GM12878 (cell line): ENCODE data around the gene PLXNC1. TPM values are rescaled to one million over a fixed set of nuclear protein-coding genes. Genes with fewer than 3 reads are reported as not detected.

Source experiments
- ATAC-seq: fragments of 200-7000 bp; cut with Tn5 transposase; 3 replicates; pipeline ENCODE4 v1.9.1; 2020; ENCODE audit warnings: mild to moderate bottlenecking, moderate library complexity
- BruUV-seq: library from RNA; stranded (reverse); fragments of 400-500 nt; replicated peaks from 2 replicates; lab custom pipeline; 2021; lab: Mats Ljungman, UMichigan
- CTCF ChIA-PET: fragments of 300-600 bp; sonication (Branson Sonifier 250); formaldehyde crosslinking; extraction: SDS; loops from one replicate; lab custom pipeline; 2021; ENCODE audit warnings: inconsistent platforms; lab: Yijun Ruan, JAX
- POLR2A ChIA-PET: fragments of 350-600 bp; formaldehyde crosslinking; extraction: SDS; loops from one replicate; lab custom pipeline; 2021; ENCODE audit warnings: inconsistent platforms; lab: Charles Lee
- RAD21 ChIA-PET: fragments of 300-600 bp; sonication (Branson Sonifier 250); formaldehyde crosslinking; loops from one replicate; lab custom pipeline; 2023; ENCODE audit warnings: antibody characterized with exemption; ENCODE audit not compliant: unreplicated experiment; lab: Charles Lee
- SMC1A ChIA-PET: fragments of 300-600 bp; sonication (Branson Sonifier 250); formaldehyde crosslinking; loops from one replicate; lab custom pipeline; 2023; ENCODE audit not compliant: unreplicated experiment, uncharacterized antibody; lab: Charles Lee
- DNase-seq: peaks from one replicate; pipeline ENCODE4 v3.0.0-alpha.2; 2011; ENCODE audit warnings: low read depth, low spot score
- FAIRE-seq: peaks from 3 replicates; lab custom pipeline; 2011; peaks lifted over from hg19 to GRCh38; lab: Jason Lieb, UNC
- H2AFZ ChIP-seq: 2 replicates; pipeline ENCODE4 v1.6.0; 2011; ENCODE audit warnings: low read depth, low read length, control low read depth; ENCODE audit not compliant: control insufficient read depth
- H3K27ac ChIP-seq: 2 replicates; pipeline ENCODE4 v1.5.1; 2011; ENCODE audit warnings: control low read depth; ENCODE audit not compliant: control insufficient read depth, insufficient read depth
- H3K27me3 ChIP-seq, 2 experiments: replicated peaks in 1 of 2; 2 replicates each; pipeline versions ENCODE4 v1.6.0 to v1.6.1; 2011; ENCODE audit warnings: low read length in 1 of 2; ENCODE audit not compliant: control insufficient read depth in 2 of 2, insufficient read depth in 2 of 2
- H3K36me3 ChIP-seq, 2 experiments: 2 replicates each; pipeline ENCODE4 v1.5.1; 2011; ENCODE audit warnings: low read length in 1 of 2; ENCODE audit not compliant: control insufficient read depth in 2 of 2, insufficient read depth in 2 of 2
- H3K4me1 ChIP-seq: 2 replicates; pipeline ENCODE4 v1.6.1; 2011; ENCODE audit warnings: mild to moderate bottlenecking, low read length, moderate library complexity, mixed read lengths; ENCODE audit not compliant: control insufficient read depth, insufficient read depth
- H3K4me2 ChIP-seq: 2 replicates; pipeline ENCODE4 v1.6.0; 2011; ENCODE audit warnings: control low read depth; ENCODE audit not compliant: control insufficient read depth, insufficient read depth
- H3K4me3 ChIP-seq: fragments of 200-600 bp; sonication (generic); 2 replicates; pipeline ENCODE4 v1.5.1; 2016
- H3K79me2 ChIP-seq: 2 replicates; pipeline ENCODE4 v1.6.0; 2011; ENCODE audit warnings: low read length; ENCODE audit not compliant: control insufficient read depth, insufficient read depth
- H3K9ac ChIP-seq: 2 replicates; pipeline ENCODE4 v1.8.0; 2011; ENCODE audit warnings: low read length, control low read depth, mixed read lengths; ENCODE audit not compliant: control insufficient read depth, insufficient read depth
- H3K9me3 ChIP-seq: replicated peaks from 3 replicates; pipeline ENCODE4 v1.5.1; 2011; ENCODE audit warnings: mild to moderate bottlenecking, low read length; ENCODE audit not compliant: control insufficient read depth, insufficient read depth
- H4K20me1 ChIP-seq: 2 replicates; pipeline ENCODE4 v1.6.0; 2011; ENCODE audit not compliant: control insufficient read depth, insufficient read depth
- ASH2L ChIP-seq: fragments of 300-600, 200-600 bp; sonication (generic); IDR thresholded peaks from 2 replicates; pipeline ENCODE4 v1.6.1; 2017; ENCODE audit warnings: low read depth, mild to moderate bottlenecking, borderline replicate concordance
- CHD1 ChIP-seq: IDR thresholded peaks from 2 replicates; pipeline ENCODE4 v1.6.1; 2012; ENCODE audit warnings: low read depth, low read length, improper control_type of control experiment
- CHD2 ChIP-seq: IDR thresholded peaks from 2 replicates; pipeline ENCODE4 v1.6.1; 2011; ENCODE audit warnings: low read depth, low read length, improper control_type of control experiment, borderline replicate concordance
- EED ChIP-seq: sonication (generic); IDR thresholded peaks from 2 replicates; pipeline ENCODE4 v1.6.1; 2016; ENCODE audit warnings: antibody characterized with exemption, low read depth
- GATAD2B ChIP-seq: fragments of 450-650 bp; conservative IDR thresholded peaks from 2 replicates; pipeline ENCODE4 v1.6.1; 2017; ENCODE audit warnings: low read depth, mild to moderate bottlenecking, moderate library complexity
- HCFC1 ChIP-seq: fragments of 150-350 bp; IDR thresholded peaks from 2 replicates; pipeline ENCODE4 v1.6.1; 2014; ENCODE audit warnings: low read length
- HDAC6 ChIP-seq: fragments of 200-600 bp; sonication (generic); IDR thresholded peaks from one replicate; pipeline ENCODE4 v1.8.0; 2017; ENCODE audit warnings: antibody characterized with exemption; ENCODE audit not compliant: unreplicated experiment
- MEF2B ChIP-seq: fragments of 450-650 bp; IDR thresholded peaks from 2 replicates; pipeline ENCODE4 v1.6.1; 2018; ENCODE audit warnings: mild to moderate bottlenecking, moderate library complexity; ENCODE audit not compliant: partially characterized antibody, poor library complexity, severe bottlenecking
- MYB ChIP-seq: fragments of 150-350 bp; IDR thresholded peaks from 2 replicates; pipeline ENCODE4 v1.6.1; 2014; ENCODE audit warnings: mild to moderate bottlenecking, low read depth, low read length, borderline replicate concordance
- NFIC ChIP-seq: IDR thresholded peaks from 2 replicates; pipeline ENCODE4 v1.6.1; 2012; ENCODE audit warnings: low read depth, mild to moderate bottlenecking, inconsistent platforms, low read length, moderate library complexity
- PAX8 ChIP-seq: fragments of 450-650 bp; IDR thresholded peaks from 2 replicates; pipeline ENCODE4 v1.6.1; 2017; ENCODE audit warnings: mild to moderate bottlenecking, moderate library complexity
- RAD51 ChIP-seq: fragments of 450-650 bp; IDR thresholded peaks from 2 replicates; pipeline ENCODE4 v1.6.1; 2016; ENCODE audit warnings: moderate library complexity, mild to moderate bottlenecking, inconsistent platforms
- REST ChIP-seq: IDR thresholded peaks from 2 replicates; pipeline ENCODE4 v1.6.1; 2012; ENCODE audit warnings: mild to moderate bottlenecking, low read depth, low read length
- TCF12 ChIP-seq: IDR thresholded peaks from 2 replicates; pipeline ENCODE4 v1.6.1; 2011; ENCODE audit warnings: low read depth, mild to moderate bottlenecking, low read length
- TCF7 ChIP-seq: IDR thresholded peaks from 2 replicates; pipeline ENCODE4 v1.6.1; 2014; ENCODE audit warnings: antibody characterized with exemption, borderline replicate concordance
- ZBTB4 ChIP-seq: fragments of 450-650 bp; formaldehyde crosslinking; IDR thresholded peaks from 2 replicates; pipeline ENCODE4 v1.4.0; 2022; ENCODE audit warnings: mild to moderate bottlenecking, moderate library complexity
- WGBS: methylation state at CpG from one replicate; pipeline ENCODE4 v1.1.6; 2016; ENCODE audit warnings: low lambda C conversion rate; ENCODE audit not compliant: insufficient replicate concordance, insufficient coverage; ENCODE audit errors: missing lambda C conversion rate; 5-methylcytosine and 5-hydroxymethylcytosine counted together
- in situ Hi-C: fragments of 300-500 bp; cut with MboI; formaldehyde crosslinking; loops from 9 replicates; pipeline ENCODE4 v1.14.3; 2018; ENCODE audit warnings: mixed read lengths
- intact Hi-C: fragments of 100-400 bp; cut with micrococcal nuclease; formaldehyde crosslinking; loops from one replicate; pipeline ENCODE4 v1.14.2; 2022; ENCODE audit not compliant: unreplicated experiment
- polyA plus RNA-seq, 11 experiments: library from polyadenylated mRNA; depleted of rRNA in 4 of 11; unstranded in 6 of 11; stranded (reverse) in 5 of 11; fragments of >200 nt; fragmentation: Nextera tagmentation in 4 of 11; fragmentation: Illumina TruSeq in 1 of 11; extraction: Ambion mirVana in 4 of 11; extraction: Trizol in 1 of 11; gene quantifications; 1 replicate in 1 of 11; 2 replicates in 10 of 11; pipeline versions ENCODE4 v1.2.1 to v1.2.3, GENCODE V29; 2011 to 2016; ENCODE audit warnings: inconsistent platforms in 2 of 11, missing spikeins in 2 of 11, low read depth in 1 of 11
- total RNA-seq, 4 experiments: library from RNA; depleted of rRNA in 3 of 4; stranded (reverse); fragments of >200 nt in 3 of 4; fragmentation: Illumina TruSeq in 1 of 4; extraction: Trizol in 1 of 4; gene quantifications; 2 replicates each; pipeline versions ENCODE4 v1.2.1 to v1.2.3, GENCODE V29; 2013 to 2021
- TF ChIP-seq, protein P1 (sequence below): IDR thresholded peaks from 2 replicates; pipeline ENCODE4 v1.6.1; 2012; ENCODE audit warnings: low read length, inconsistent platforms

The PLXNC1 gene
- total and polyA plus RNA-seq, 10 of the 15 experiments (the other 5 are each of a cell fraction or from before 2014, with no cell fraction given) = 5.2 to 41.2 (median 24.6) TPM

GRCh38 chr12:94157981-94158411, 9.6 kb downstream of the PLXNC1 start:
- H4K20me1 ChIP-seq = no peaks in the 10 kb centered on the region
- peak overlapping the region; percentile 83 for H3K27ac ChIP-seq
- ATAC-seq = peak; percentile 84
- H2AFZ ChIP-seq = peak overlapping the region; percentile 68
- no peaks in the 10 kb centered on the region for H3K27me3 ChIP-seq
- peak; percentile 59 for DNase-seq
- peaks cover 21% of the 10 kb centered on the region for H3K4me1 ChIP-seq
- H3K79me2 ChIP-seq = peaks cover 90% of the 10 kb centered on the region
- SMC1A ChIA-PET = interaction anchor here (0.6 to 21.2 kb wide), 11 partner anchors 15 to 247 kb away, joined by 3 to 367 read pairs (median 4); no protein-coding TSS in a partner anchor
- no peaks in the 10 kb centered on the region; the same call in 2 of the 3 replicates for H3K9me3 ChIP-seq
- CTCF ChIA-PET = interaction anchor here (0.5 to 1.8 kb wide), 10 partner anchors 12 to 297 kb away, joined by 3 to 8 read pairs (median 4); no protein-coding TSS in a partner anchor
- 0% methylated on average over 6 of the region's 6 CpGs for WGBS
- peak overlapping the region; percentile 54; the same call in 1 of the 2 replicates for H3K4me3 ChIP-seq
- peak overlapping the region; percentile 81 for H3K4me2 ChIP-seq
- no TSS peak for BruUV-seq
- H3K36me3 ChIP-seq = no peaks in the 10 kb centered on the region
- in situ Hi-C loops (no loop called here), intact Hi-C loops (no loop called here)
- peak overlapping the region; percentile 53 for H3K9ac ChIP-seq
- RAD21 ChIA-PET = interaction anchor here (0.7 to 6.0 kb wide), 20 partner anchors 8 to 365 kb away, joined by 3 to 60 read pairs (median 4); partner anchors contain the start of gene PLXNC1
- POLR2A ChIA-PET = interaction anchor here (1.0 to 1.8 kb wide), 11 partner anchors 8 to 301 kb away, joined by 3 to 11 read pairs (median 4); no protein-coding TSS in a partner anchor
- peak; percentile 91 for FAIRE-seq
- TF ChIP-seq TCF7 (no peak), REST (0 out of 2 replicates have a peak, but pooled peaks have one; percentile 13), PAX8 (no peak), TCF12 (peak; percentile 61; the same call in 1 of the 2 replicates), GATAD2B (no peak), CHD2 (no peak), CHD1 (no peak), NFIC (peak; percentile 67), HCFC1 (no peak), ZBTB4 (CRISPR knock-in tag) (no peak), HDAC6 (no peak), EED (peak; percentile 55), MEF2B (peak; percentile 21), RAD51 (no peak), ASH2L (no peak), MYB (no peak)
- TF ChIP-seq, protein P1, sequence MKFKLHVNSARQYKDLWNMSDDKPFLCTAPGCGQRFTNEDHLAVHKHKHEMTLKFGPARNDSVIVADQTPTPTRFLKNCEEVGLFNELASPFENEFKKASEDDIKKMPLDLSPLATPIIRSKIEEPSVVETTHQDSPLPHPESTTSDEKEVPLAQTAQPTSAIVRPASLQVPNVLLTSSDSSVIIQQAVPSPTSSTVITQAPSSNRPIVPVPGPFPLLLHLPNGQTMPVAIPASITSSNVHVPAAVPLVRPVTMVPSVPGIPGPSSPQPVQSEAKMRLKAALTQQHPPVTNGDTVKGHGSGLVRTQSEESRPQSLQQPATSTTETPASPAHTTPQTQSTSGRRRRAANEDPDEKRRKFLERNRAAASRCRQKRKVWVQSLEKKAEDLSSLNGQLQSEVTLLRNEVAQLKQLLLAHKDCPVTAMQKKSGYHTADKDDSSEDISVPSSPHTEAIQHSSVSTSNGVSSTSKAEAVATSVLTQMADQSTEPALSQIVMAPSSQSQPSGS = 0 out of 2 replicates have a peak, but pooled peaks have one; percentile 37
